ENCODE measurements around the gene NUDT17. TPM values are rescaled to one million over a fixed set of nuclear protein-coding genes. Genes with fewer than 3 reads are reported as not detected.

Gene NUDT17
- total and polyA plus RNA-seq, 9 of the 15 experiments (the other 6 are each of a cell fraction or from before 2014, with no cell fraction given) = 2.1 to 10.0 (median 6.1) TPM

DNA sequence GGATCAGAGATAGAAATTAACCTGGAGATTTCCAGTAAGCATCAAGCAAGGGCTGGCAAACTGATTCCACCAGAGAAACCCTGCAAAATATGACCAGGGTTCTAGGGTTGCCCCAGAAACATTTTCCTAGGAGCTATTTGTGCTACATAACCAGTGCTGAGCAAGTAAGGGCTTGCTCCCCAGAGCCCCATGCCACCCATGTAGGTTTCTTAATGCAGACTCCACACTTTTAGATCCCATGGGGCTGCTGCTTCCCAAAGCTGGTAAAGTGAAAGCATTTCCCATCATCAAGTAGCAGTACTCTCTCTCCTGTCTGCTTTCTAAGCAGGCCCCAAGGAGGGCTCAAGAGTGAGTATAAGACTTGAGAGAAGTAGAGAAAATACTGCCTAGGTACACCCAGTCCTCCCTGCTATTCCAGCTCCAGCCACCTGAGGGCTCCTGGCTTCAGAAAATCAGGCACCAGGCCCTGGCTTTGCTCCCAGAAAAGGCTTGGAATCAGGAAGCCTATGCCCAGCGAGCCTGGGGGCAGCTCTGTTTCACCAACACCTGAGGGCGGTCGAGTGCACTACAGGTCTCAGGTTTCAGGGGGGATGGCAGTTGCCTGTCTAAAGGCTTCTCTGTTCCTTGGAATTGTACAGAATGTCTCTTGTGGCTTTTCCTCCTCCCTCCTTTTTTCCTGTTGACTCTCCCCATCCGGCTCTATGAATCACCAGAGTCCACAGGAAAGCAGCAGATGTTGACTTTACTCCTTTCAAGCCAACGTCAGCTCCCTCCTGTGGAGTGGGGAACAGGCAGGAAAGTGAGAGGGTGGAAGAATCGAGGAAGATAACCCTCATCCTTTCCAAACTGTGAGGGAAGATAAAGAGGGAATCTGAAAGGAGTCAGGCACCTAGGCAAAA lies 46.4 kb downstream of the NUDT17 start (continued):
- TF ChIP-seq, protein P1, sequence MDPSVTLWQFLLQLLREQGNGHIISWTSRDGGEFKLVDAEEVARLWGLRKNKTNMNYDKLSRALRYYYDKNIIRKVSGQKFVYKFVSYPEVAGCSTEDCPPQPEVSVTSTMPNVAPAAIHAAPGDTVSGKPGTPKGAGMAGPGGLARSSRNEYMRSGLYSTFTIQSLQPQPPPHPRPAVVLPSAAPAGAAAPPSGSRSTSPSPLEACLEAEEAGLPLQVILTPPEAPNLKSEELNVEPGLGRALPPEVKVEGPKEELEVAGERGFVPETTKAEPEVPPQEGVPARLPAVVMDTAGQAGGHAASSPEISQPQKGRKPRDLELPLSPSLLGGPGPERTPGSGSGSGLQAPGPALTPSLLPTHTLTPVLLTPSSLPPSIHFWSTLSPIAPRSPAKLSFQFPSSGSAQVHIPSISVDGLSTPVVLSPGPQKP (CRISPR knock-in tag; IDR thresholded peaks at IDR 0.05) = no peak
- TF ChIP-seq, protein P2, sequence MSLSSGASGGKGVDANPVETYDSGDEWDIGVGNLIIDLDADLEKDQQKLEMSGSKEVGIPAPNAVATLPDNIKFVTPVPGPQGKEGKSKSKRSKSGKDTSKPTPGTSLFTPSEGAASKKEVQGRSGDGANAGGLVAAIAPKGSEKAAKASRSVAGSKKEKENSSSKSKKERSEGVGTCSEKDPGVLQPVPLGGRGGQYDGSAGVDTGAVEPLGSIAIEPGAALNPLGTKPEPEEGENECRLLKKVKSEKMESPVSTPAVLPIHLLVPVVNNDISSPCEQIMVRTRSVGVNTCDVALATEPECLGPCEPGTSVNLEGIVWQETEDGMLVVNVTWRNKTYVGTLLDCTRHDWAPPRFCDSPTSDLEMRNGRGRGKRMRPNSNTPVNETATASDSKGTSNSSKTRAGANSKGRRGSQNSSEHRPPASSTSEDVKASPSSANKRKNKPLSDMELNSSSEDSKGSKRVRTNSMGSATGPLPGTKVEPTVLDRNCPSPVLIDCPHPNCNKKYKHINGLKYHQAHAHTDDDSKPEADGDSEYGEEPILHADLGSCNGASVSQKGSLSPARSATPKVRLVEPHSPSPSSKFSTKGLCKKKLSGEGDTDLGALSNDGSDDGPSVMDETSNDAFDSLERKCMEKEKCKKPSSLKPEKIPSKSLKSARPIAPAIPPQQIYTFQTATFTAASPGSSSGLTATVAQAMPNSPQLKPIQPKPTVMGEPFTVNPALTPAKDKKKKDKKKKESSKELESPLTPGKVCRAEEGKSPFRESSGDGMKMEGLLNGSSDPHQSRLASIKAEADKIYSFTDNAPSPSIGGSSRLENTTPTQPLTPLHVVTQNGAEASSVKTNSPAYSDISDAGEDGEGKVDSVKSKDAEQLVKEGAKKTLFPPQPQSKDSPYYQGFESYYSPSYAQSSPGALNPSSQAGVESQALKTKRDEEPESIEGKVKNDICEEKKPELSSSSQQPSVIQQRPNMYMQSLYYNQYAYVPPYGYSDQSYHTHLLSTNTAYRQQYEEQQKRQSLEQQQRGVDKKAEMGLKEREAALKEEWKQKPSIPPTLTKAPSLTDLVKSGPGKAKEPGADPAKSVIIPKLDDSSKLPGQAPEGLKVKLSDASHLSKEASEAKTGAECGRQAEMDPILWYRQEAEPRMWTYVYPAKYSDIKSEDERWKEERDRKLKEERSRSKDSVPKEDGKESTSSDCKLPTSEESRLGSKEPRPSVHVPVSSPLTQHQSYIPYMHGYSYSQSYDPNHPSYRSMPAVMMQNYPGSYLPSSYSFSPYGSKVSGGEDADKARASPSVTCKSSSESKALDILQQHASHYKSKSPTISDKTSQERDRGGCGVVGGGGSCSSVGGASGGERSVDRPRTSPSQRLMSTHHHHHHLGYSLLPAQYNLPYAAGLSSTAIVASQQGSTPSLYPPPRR (CRISPR knock-in tag; IDR thresholded peaks at IDR 0.05; ENCODE audit: borderline replicate concordance) = no peak
- TF ChIP-seq, protein P3, sequence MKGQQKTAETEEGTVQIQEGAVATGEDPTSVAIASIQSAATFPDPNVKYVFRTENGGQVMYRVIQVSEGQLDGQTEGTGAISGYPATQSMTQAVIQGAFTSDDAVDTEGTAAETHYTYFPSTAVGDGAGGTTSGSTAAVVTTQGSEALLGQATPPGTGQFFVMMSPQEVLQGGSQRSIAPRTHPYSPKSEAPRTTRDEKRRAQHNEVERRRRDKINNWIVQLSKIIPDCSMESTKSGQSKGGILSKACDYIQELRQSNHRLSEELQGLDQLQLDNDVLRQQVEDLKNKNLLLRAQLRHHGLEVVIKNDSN (CRISPR knock-in tag; IDR thresholded peaks at IDR 0.05) = no peak
- TF ChIP-seq ZNF436 (CRISPR knock-in tag; IDR thresholded peaks at IDR 0.05) (no peak), ESRRA (IDR thresholded peaks at IDR 0.05; ENCODE audit: borderline replicate concordance, low read depth) (no peak), MAFF (IDR thresholded peaks at IDR 0.05; ENCODE audit: low read length) (no peak), ZNF507 (tag; conservative IDR thresholded peaks at IDR 0.05) (no peak), ZNF263 (CRISPR knock-in tag; IDR thresholded peaks at IDR 0.05; ENCODE audit: borderline replicate concordance) (no peak), CBFB (CRISPR knock-in tag; IDR thresholded peaks at IDR 0.05) (no peak), POLR3A (IDR thresholded peaks at IDR 0.05; ENCODE audit: borderline replicate concordance, extremely low read depth, insufficient read depth, insufficient read length) (no peak), CC2D1A (IDR thresholded peaks at IDR 0.05) (no peak), NONO (IDR thresholded peaks at IDR 0.05; ENCODE audit: low read depth in 2 of 2, low read length in 1 of 2) (no peak), ZNF586 (CRISPR knock-in tag; conservative IDR thresholded peaks at IDR 0.05) (no peak), MYNN (IDR thresholded peaks at IDR 0.05) (peak; percentile 69), MYNN (CRISPR knock-in tag; IDR thresholded peaks at IDR 0.05) (no peak), CHCHD3 (CRISPR knock-in tag; IDR thresholded peaks at IDR 0.05) (no peak), HOXB6 (CRISPR knock-in tag; IDR thresholded peaks at IDR 0.05; ENCODE audit: borderline replicate concordance) (no peak)
- TF ChIP-seq, protein P4, sequence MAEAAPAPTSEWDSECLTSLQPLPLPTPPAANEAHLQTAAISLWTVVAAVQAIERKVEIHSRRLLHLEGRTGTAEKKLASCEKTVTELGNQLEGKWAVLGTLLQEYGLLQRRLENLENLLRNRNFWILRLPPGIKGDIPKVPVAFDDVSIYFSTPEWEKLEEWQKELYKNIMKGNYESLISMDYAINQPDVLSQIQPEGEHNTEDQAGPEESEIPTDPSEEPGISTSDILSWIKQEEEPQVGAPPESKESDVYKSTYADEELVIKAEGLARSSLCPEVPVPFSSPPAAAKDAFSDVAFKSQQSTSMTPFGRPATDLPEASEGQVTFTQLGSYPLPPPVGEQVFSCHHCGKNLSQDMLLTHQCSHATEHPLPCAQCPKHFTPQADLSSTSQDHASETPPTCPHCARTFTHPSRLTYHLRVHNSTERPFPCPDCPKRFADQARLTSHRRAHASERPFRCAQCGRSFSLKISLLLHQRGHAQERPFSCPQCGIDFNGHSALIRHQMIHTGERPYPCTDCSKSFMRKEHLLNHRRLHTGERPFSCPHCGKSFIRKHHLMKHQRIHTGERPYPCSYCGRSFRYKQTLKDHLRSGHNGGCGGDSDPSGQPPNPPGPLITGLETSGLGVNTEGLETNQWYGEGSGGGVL (CRISPR knock-in tag; IDR thresholded peaks at IDR 0.05) = no peak
